Hematopoietic multipotent progenitor cell treated with erythropoietin and hydrocortisone succinate and interleukin-3 and kit ligand, for 15 days (in vitro differentiated cells): ENCODE measurements around the gene DDX51.

Source experiments
- DNase-seq: peaks from one replicate; pipeline ENCODE4 v3.0.0-alpha.2; 2015; ENCODE audit warnings: low spot score

Gene DDX51, protein sequence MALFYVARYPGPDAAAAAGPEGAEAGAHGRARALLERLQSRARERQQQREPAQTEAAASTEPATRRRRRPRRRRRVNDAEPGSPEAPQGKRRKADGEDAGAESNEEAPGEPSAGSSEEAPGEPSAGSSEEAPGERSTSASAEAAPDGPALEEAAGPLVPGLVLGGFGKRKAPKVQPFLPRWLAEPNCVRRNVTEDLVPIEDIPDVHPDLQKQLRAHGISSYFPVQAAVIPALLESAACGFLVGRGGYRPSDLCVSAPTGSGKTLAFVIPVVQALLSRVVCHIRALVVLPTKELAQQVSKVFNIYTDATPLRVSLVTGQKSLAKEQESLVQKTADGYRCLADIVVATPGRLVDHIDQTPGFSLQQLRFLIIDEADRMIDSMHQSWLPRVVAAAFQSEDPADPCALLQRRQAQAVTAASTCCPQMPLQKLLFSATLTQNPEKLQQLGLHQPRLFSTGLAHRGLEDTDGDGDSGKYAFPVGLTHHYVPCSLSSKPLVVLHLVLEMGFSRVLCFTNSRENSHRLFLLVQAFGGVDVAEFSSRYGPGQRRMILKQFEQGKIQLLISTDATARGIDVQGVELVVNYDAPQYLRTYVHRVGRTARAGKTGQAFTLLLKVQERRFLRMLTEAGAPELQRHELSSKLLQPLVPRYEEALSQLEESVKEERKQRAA

DNA sequence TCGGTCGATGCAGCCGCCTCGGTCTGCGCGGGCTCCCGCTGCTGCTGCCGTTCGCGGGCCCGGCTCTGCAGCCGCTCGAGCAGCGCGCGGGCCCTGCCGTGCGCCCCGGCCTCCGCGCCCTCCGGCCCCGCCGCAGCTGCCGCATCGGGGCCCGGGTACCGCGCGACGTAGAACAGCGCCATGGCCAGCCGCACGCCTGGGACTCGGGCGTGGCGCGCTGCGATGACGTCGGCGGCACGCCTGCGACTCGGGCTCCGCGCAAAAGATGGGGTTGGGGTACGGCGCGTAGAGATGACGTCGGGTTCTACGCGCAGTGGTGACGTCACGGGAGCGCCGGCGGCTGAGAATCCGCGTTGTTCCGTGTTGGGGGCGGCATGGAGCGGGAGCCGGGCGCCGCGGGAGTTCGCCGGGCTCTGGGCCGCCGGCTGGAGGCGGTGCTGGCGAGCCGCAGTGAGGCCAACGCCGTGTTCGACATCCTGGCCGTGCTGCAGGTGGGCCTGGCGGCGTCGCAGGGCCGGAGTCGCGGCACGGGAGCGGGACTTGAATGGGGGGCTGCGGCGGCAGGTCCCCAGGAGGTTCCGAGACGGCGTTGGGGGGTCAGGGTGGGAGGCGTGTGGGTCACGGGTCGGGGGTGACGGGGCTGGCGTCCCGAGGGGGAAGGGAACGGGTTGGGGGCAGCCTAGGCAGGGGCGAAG is at the start of gene DDX51, which contains the start of gene NOC4L:
TSS of gene DDX51 (minus strand) at position 205 of the 695 bp plus-strand sequence. CDS start at position 182, 23 bp downstream.
TSS of gene NOC4L (plus strand) at position 343 of the 695 bp plus-strand sequence. CDS start at position 375, 32 bp downstream.
- DNase-seq, result peak; percentile 95

DNA sequence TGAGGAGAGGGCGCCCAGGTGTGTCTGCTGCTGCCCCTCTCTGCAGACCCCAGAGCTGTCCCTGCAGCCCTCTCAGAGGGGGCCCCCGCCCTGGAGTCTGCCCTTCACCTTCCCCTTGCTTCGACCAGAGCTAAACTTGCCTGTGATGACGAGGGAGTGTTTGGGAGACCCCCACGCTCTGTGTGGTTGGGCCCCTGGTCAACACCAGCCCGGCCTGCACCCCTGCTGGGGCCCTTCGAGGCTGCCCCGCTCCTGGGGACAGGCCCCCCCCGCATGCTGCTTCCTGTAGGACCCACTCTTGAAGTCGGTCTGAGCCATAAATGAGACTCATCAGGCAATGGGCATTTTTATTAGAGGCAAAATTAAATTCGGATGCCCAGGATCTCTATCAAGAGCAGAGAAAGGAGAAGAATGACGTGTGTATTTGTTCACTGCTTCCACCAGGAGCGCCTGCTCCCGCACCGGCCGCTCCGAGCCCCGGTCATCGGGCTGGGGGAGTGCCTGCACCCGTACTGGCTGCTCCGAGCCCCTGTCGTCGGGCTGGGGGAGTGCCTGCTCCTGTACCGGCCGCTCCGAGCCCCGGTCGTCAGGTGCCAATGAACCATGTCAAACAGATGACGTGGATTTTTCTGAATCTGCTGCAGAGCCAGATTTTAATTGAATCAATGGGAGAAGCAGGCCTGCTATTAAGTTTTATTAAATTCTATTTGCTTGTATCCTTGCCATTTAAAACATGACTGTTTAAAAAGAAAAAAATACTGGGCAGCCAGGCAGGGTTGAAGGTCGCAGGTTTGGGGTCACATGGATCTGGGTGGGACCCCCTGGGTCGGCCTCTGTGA is 47.8 kb upstream of the DDX51 start:
- no peak for DNase-seq

DNA sequence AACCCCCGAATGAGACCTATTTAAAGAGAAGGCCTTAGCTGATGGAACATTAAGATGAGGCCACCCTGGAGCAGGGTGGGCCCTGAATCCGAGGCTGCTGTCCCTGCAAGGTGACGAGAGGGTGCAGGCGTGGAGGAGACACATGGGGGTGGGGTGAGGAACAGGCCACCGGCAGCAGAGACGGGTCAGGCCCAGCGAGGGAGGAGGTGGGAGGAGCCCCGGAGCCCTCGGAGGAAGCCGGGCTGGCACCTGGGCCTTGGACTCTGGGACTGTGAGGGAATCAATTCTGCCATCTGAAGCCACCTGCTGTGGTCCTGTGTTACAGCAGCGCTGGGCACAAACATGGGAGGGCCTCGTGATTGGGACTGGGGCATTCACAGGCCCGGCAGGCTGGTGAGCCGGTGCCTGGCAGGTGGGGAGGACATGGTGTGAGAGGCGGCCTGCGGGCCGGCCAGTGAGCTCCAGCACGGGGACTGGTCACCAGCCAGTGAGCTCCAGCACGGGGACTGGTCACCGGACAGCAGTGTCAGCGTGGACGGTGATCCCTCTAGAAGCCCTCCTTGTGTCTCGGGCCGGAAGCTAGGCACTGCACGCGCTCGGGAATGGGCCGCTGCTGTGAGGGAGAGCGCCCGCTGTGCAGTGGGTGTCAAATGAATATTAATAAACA is 46.8 kb upstream of the DDX51 start:
- no peak for DNase-seq

DNA sequence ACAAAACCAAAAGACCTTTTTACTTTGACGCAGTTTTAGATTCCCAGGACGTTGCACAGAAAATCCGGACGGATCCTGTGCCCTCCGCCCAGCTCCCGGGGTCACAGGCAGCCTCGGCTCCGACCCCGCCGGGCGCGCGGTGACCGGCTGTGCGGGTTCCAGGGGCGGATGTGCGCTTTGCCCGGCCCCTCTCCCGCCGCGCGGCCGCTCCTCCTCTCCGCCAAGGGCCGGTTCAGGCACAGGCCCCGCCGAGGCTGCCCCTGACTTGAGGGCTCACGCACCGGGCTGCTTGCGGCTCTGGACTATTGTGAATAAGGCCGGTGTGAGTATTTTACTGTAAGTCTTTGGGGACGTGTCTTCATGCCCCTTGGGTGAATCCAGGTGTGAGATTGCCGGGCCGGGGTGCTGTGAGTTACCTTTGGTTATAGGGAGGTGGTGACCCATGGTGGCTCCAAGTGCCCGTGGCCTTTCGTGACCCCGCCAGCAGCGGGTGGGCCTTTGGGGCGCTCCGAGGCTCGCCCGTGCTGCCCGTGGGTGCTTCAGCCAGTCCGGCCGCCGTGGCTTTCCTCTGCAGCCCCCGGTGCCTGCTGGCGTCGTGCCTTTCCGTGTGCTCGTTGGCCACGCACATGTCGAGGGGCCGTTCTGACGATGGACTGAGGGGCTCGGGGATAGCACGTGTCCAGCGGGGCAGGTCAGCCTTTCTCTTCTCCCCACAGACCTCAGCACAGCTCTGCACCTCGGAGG is 46.1 kb upstream of the DDX51 start:
- no peak for DNase-seq

DNA sequence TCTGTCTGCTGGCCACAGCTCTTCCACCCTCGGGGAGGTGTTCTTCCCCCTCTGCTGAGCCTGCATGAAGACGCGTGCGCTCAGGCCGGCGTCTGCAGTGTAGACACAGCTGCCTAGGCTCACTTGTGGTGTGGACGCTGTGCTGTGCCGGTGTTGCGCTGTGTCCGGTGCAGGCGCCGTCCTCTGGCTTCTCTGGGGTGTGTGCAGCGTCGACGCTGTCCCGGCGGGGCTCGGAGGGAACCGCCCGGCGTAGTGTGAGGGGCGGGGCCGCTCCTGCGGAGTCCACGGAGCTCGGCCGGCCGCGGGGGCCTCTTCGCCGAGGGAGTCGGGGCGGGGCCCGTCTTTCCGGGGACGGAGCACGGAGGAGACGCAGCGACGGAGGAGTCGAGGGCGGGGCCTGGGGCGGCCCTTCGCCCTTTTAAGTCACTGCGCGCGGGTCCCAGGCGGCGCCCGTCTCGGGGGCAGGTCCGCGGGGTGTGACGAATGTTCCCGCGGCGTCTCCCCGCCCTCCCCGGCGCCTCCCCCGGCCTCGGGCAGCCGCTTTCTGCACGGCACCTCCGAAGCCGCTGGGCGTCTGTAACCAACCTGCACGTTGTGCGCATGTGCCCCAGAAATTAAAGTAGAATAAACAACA is 45.4 kb upstream of the DDX51 start:
- peak; percentile 50 for DNase-seq

DNA sequence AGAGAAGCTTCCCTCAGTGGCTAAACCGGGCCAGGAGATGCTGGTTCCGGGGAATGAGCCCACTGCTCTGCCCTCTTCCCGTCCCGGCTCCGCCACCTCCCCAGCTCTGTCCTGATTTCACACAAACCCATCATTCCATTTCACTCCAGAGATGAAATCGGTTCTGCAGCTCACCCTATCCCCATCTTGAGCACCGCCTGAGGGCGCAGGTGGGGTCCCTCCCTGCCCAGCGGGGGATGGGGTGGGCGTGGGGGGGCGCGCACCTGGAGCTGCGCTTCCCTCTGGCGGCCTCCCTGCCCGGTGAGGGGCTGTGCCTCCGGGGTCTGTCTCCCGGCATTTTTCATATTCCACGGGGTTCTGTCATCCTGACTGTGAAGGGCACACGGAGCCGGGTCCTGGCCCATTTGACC is 44.8 kb upstream of the DDX51 start:
- no peak for DNase-seq

DNA sequence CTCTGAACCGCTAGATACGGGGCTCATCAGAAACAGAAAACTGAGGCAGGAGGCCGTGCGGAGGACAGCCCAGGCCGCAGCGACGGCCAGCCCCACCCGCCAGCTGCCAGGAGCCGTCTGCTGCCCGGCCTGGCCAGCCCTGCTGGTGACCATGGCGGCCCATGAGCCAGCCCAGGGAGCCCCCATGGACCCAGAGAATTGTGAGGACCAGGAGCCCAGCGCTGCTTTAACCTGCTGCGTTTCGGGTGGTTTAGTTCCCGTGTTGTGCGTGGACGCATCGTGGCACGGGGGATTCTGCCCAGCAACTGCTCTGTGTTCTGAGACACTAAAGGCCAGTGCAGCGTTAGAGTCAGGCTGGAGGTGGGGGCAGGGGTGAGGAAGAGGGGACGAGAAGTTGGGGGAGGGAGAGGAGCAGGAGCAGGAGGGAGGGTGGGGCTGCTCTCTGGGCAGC is 44.4 kb upstream of the DDX51 start:
- no peak for DNase-seq

DNA sequence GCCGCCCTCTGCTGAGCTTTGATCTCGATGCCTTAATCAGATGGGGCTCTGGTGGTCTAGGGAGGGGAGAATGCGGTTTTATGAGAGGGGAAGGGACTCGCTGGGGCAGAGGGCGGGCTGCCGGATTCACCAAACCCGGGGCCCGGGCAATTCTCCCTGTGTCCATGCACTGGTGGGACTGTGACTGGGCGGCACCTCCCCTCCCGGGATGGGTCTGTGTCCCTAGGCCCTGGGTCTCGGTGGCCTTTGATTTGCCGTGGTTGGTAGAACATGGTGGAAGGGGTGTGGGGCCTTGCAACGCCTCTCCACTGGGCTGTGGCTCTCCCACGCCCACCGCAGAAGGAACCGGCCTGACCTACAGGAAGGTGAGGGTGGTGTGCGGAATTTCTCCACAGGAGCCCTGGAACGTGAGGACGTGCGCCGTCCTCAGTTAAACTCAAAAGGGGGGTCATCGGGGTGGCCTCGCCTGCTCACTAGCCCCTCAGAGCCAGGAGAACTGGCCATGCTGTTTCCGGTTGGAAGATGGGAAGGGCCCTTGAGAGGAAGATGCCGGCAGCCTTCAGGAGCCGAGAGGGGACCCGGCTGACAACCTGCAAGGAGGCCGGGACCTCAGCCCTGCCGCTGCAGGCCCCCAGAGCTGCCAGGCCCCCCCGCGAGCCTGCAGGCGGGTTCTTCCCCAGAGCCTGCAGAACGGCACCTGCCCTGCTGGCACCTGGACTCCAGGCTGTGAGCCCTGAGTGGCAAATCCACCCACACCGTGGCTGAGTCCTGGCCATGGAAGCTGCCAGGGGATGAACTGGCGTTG is 43.7 kb upstream of the DDX51 start:
- DNase-seq, result no peak

DNA sequence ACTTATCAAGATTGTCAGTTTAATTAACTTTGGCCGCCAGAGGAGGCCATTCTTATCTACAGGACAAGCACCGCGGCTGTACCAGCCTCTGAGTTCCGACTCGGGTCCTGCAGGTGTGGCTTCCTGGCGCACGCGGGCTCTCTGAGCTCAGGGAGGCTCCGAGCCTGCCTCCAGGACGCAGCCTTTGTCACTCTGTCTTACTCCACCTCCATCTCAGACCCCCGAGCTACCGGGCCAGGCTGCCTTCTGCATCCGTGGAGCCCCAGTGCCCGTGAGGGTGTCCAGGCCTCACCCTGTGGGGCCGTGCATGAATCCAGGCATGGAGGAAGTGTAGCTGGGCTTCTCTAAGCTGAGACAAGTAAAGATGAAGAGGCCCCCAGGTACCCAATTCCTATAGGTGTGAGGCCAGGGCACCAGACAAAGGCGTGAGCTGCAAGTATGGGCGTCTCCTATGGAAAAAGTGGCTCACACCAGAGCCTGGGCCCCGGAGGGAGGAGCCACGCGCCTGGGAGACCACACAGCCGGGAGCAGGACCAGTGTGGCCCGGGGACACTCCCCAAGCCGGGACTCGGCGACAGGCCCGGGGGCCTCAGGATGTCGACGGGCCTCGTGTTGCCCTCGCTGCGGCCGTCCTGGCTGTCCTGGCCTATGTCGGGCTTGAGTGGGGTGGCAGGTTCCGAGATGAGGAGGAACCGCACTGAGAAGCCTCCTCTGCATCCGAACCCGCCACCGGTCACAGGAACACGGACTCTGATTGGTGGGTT is 42.9 kb upstream of the DDX51 start:
- DNase-seq, result no peak

DNA sequence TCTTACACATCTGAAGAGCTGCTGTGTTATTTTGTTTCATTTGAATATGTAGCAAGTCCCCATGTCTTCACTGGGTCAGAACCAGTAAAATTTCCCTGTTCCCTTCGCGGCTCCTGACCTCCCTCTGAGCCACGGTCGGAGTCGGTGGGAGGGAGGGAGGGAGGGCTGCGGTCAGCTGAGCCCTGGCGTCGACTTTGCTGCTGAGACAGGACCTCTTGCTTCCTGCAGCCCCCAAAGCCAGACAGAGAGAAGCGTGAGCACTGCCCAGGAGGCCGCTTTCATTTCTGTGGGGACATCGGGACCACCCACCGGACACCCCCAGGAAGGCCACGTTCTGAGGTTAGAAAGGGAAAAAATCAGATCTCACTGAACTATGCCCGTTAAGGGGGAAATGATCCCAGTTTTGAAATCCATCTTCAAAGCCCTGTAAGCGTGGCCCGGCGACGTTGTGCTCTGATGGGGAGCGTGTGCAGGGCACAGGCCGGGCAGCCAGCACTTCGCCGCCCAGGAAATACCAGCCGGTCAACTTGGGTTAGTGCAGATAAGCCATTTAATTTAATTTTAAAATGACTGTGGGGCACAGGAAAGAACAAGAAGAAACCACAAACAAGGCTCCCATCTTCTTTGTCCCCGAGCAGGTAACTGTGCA is 42.2 kb upstream of the DDX51 start:
- DNase-seq, result no peak

DNA sequence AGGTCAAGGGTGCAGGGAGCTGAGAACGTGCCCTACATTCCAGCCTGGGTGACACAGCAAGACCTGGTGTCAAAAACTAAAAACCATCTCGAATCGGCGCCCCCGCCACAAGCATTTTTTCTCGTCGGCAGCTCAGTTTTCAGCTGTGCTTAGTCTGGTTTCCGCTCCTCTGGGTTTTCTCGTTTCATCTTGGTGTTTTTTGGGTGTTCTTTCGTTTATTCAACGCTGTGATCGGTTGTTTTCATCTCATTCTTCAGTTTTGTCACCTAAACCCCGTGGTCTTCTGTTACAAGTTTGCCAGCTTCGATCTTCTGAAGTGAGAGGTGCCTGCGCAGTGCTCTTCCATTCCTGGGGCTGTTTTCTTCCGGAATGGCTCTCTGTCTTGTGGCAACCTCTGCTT is 41.6 kb upstream of the DDX51 start:
- no peak for DNase-seq

DNA sequence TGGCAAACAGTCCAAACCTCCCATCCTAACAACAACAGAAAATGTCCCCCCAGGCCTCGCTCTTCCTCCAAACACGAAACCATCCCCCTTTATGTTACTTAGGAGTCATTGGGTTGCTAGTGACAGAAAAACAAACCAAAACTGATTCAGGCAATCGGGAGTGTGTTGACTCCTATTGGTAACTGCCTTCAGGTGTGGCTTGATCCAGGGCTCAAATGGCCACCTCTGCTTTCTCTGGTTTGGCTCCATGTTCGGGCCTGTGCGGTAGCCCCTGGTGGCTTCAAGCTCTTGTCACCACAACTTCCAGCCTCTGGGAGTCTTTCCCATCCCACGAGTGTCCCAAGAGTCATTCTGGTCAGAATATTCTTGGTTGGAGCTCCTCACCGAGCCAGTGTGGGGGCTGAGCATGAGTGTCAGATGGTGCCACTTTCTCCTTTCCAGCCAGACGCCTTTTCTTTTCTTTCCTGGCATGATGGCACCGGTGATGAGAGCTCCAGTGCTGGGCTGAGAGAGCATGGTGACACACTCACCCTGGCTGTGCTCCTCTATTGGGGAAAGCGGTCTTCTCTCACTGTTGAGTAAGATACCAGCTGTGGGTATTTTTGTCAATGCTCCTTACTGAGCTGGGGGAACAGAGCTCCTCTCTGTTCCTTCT is 38.7 kb upstream of the DDX51 start:
- no peak for DNase-seq

DNA sequence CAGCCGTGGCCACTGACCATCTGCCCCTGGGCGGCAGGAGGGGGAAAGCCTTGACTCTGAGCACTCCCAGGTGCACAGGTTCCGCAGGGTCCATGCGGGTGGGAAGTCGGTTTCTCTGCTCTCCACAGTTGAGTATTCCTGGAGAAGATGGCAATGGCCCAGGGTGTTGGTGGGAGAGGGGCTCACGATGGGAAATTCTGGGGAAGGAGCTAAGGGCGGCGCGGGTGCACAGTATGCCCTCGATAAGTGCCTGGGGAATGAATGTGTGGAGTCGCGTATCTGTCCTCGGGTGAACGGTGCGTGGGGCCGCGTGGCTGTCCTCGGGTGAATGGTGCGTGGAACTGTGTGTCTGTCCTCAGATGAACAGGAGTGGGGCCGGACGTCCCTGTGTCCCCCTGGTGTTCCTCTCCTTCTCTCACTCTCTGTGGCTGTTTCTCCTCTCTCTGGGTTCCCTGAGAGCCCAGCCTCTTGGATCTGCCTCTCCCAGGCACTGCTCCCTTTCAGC is 38.1 kb upstream of the DDX51 start:
- no peak for DNase-seq

DNA sequence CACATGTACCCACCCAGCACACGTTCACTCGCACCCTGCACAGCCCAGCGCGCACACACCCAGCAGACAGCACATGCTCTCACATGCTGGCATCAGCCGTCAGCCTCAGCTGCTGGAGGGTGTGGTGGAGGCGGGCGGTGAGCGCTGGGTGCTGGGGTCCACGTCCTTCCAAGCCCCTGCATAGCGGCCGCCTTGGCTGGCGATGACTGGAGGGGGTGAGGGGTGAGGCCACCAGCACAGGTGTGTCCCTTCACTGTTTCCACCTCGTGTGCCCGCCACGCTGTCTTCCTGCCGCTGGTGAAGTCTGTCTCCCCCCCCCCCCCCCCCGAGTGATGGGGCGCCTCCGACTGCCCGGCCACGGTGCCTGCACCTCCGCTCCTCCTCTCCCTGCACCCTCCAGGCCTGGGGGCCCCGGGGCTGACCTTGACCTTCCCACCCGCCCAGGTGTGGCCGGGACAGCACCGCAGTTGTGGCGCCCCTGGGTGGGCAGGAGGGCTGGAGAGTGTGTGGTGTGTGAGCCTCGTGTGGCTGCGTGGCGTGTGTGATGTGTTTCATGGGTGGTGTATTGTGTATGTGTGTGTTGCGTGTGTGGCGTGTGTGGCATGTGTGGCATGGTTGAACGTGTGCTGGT is 37.6 kb upstream of the DDX51 start:
- no peak for DNase-seq

DNA sequence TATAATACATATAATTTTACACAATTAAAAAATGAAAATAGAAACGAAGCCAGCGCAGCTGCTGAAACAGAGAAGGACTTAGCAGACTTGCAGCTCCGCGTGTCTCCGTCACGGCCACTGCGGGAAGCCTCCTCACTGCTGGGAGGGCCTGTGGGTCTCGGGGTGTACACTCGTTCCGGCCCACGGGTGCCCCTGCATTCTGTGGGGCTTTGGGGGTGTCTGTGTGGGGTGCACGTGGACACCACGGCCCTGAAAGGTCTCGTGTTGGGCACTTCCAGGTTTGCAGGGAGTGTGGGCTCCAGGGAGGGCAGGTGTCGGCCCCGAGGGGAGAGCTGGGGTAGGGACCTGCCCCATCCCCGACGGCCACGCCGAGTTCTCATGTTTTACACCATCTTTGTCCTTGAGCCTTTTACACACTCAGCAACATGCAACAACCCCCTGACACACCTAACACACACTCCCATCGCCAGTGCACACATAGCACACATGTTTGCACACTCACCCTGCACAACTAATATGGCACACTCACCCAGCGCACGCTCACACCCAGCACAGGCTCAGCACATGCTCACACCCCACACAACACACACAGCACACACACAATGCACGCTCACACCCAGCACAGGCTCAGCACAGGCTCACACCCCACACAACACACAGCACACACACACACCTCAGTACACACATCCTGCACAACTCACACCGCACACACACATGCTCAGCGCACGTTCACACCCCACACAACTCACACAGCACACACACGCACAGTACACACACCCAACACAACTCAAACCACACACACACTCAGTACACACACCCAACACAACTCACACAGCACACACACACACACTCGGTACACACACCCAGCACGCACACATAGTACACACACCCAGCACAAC is 36.8 kb upstream of the DDX51 start:
- DNase-seq, result no peak
